Liver (tissue), 3 donors: ENCODE data around the gene RNF5.

Experiments
- ATF3 ChIP-seq: IDR thresholded peaks from 2 replicates; pipeline ENCODE4 v1.6.1; 2016; ENCODE audit warnings: antibody characterized with exemption
- CTCF ChIP-seq: fragments of 150-350 bp; IDR thresholded peaks from 2 replicates; pipeline ENCODE4 v1.5.1; 2017; ENCODE audit warnings: improper control_type of control experiment, low read depth, low read length; ENCODE audit not compliant: missing input control
- EGR1 ChIP-seq, 2 donors: IDR thresholded peaks; 2 replicates each; pipeline ENCODE4 v1.6.1; 2016 to 2018; ENCODE audit warnings: antibody characterized with exemption in 2 of 2, low read depth in 2 of 2
- GABPA ChIP-seq, 2 donors: IDR thresholded peaks in 1 of 2; conservative IDR thresholded peaks in 1 of 2; 2 replicates each; pipeline ENCODE4 v1.6.1; 2016; ENCODE audit warnings: antibody characterized with exemption in 2 of 2, mild to moderate bottlenecking in 1 of 2, moderate library complexity in 1 of 2
- HNF4G ChIP-seq: IDR thresholded peaks from 2 replicates; pipeline ENCODE4 v1.6.1; 2016; ENCODE audit warnings: antibody characterized with exemption
- MAX ChIP-seq: IDR thresholded peaks from 2 replicates; pipeline ENCODE4 v1.6.1; 2016; ENCODE audit warnings: antibody characterized with exemption
- RAD21 ChIP-seq, 2 donors: IDR thresholded peaks; 2 replicates each; pipeline ENCODE4 v1.6.1; 2016; ENCODE audit warnings: antibody characterized with exemption in 2 of 2, mild to moderate bottlenecking in 2 of 2
- REST ChIP-seq: IDR thresholded peaks from 2 replicates; pipeline ENCODE4 v1.6.1; 2016; ENCODE audit warnings: antibody characterized with exemption, mild to moderate bottlenecking
- RXRA ChIP-seq, 2 donors: IDR thresholded peaks; 2 replicates each; pipeline ENCODE4 v1.6.1; 2017 to 2018; ENCODE audit warnings: antibody characterized with exemption in 2 of 2, mild to moderate bottlenecking in 1 of 2
- SP1 ChIP-seq: IDR thresholded peaks from 2 replicates; pipeline ENCODE4 v1.6.1; 2018; ENCODE audit warnings: antibody characterized with exemption, mild to moderate bottlenecking
- donor health status: healthy.
- donor health status: healthy.

GRCh38 chr6:32215617-32216016 lies 37.4 kb downstream of the RNF5 start:
- TF ChIP-seq ATF3 (no peak), CTCF (no peak), REST (no peak), HNF4G (no peak), RAD21 (IDR thresholded peaks at IDR 0.05) (no peak), RXRA (IDR thresholded peaks at IDR 0.05) (no peak), MAX (no peak), SP1 (no peak), GABPA (IDR thresholded peaks at IDR 0.05 in 1 of 2, conservative IDR thresholded peaks at IDR 0.05 in 1 of 2) (no peak), EGR1 (IDR thresholded peaks at IDR 0.05; ENCODE audit: low read depth in 2 of 2) (no peak)
